Thoracic aorta (tissue), 2 donors: ENCODE measurements around the gene MAPK10. TPM values are rescaled to one million over a fixed set of nuclear protein-coding genes. Genes with fewer than 3 reads are reported as not detected.

ENCODE experiments used
- ATAC-seq: fragments of 150-250 bp; one replicate; pipeline ENCODE4 v1.8.0; 2017; ENCODE audit warnings: low read depth; ENCODE audit not compliant: insufficient number of reproducible peaks, low FRiP score
- DNase-seq: peaks from one replicate; pipeline ENCODE4 v3.0.0-alpha.2; 2020; ENCODE audit warnings: low spot score
- H3K27ac ChIP-seq, 2 donors: fragments of 200-600 bp; sonication (generic); 1 replicate in 1 of 2; 2 replicates in 1 of 2; pipeline ENCODE4 v1.5.1; 2016; ENCODE audit warnings: mild to moderate bottlenecking in 2 of 2, moderate library complexity in 2 of 2
- H3K27me3 ChIP-seq: fragments of 200-600 bp; sonication (generic); replicated peaks from 2 replicates; pipeline ENCODE4 v1.6.0; 2016; ENCODE audit warnings: mild to moderate bottlenecking; ENCODE audit not compliant: insufficient read depth
- H3K36me3 ChIP-seq: fragments of 200-600 bp; sonication (generic); one replicate; pipeline ENCODE4 v1.5.1; 2016
- H3K4me1 ChIP-seq, 2 donors: fragments of 200-600 bp; sonication (generic); 1 replicate in 1 of 2; 2 replicates in 1 of 2; pipeline versions ENCODE4 v1.5.1 to v1.6.0; 2016; ENCODE audit warnings: low read depth in 2 of 2, mild to moderate bottlenecking in 1 of 2; ENCODE audit not compliant: control insufficient read depth in 1 of 2
- H3K4me3 ChIP-seq: fragments of 200-600 bp; sonication (generic); 2 replicates; pipeline ENCODE4 v1.5.1; 2016; ENCODE audit warnings: mild to moderate bottlenecking
- H3K9me3 ChIP-seq: fragments of 200-600 bp; sonication (generic); 2 replicates; pipeline ENCODE4 v1.5.1; 2016
- CTCF ChIP-seq: fragments of 200-600 bp; sonication (generic); IDR thresholded peaks from one replicate; pipeline ENCODE4 v1.5.1; 2019; ENCODE audit warnings: antibody characterized with exemption
- total RNA-seq, 2 donors: library from RNA; depleted of rRNA; stranded (reverse); fragments of >200 nt; gene quantifications; one replicate each; pipeline versions ENCODE4 v1.1.0 to v1.2.3, GENCODE V29; 2016

MAPK10 gene
- total RNA-seq, 2 donors from 2014 or later = 28.8 to 44.7 TPM

- Histone ChIP-seq H3K27ac (no peak overlapping the region), H3K36me3 (no peaks in the 10 kb centered on the region), H3K9me3 (no peaks in the 10 kb centered on the region), H3K4me1 (peaks cover 4 to 9% of the 10 kb centered on the region in 2 donors), H3K27me3 (no peaks in the 10 kb centered on the region), H3K4me3 (no peak overlapping the region)
- DNase-seq = no peak
- no peak for ATAC-seq
- no peak for TF ChIP-seq CTCF
These were observed 406.2 kb downstream of the MAPK10 start for GRCh38 chr4:85953651-85954018.

- H3K36me3 ChIP-seq = no peaks in the 10 kb centered on the region
- ATAC-seq = no peak
- peaks cover 4 to 9% of the 10 kb centered on the region in 2 donors for H3K4me1 ChIP-seq
- H3K9me3 ChIP-seq = no peaks in the 10 kb centered on the region
- no peak for DNase-seq
- no peak overlapping the region for H3K27ac ChIP-seq
- no peak overlapping the region for H3K4me3 ChIP-seq
- no peak for TF ChIP-seq CTCF
- H3K27me3 ChIP-seq = no peaks in the 10 kb centered on the region
These were observed 406.7 kb downstream of the MAPK10 start for GRCh38 chr4:85952972-85953650.

GRCh38 chr4:85952528-85952927 is 407.3 kb downstream of the MAPK10 start:
- peaks cover 4 to 9% of the 10 kb centered on the region in 2 donors for H3K4me1 ChIP-seq

GRCh38 chr4:85951099-85951498 is 408.8 kb downstream of the MAPK10 start:
- peaks cover 4 to 9% of the 10 kb centered on the region in 2 donors for H3K4me1 ChIP-seq
- no peak for TF ChIP-seq CTCF
- no peak overlapping the region for H3K27ac ChIP-seq
- no peak for DNase-seq
- no peaks in the 10 kb centered on the region for H3K27me3 ChIP-seq
- ATAC-seq = no peak
- H3K9me3 ChIP-seq = no peaks in the 10 kb centered on the region
- H3K4me3 ChIP-seq = no peak overlapping the region
- no peaks in the 10 kb centered on the region for H3K36me3 ChIP-seq

More at GRCh38 chr4:85952528-85952927, 407.3 kb downstream of the MAPK10 start:
- Histone ChIP-seq H3K36me3 (no peaks in the 10 kb centered on the region), H3K4me3 (no peak overlapping the region), H3K27ac (no peak overlapping the region), H3K9me3 (no peaks in the 10 kb centered on the region), H3K27me3 (no peaks in the 10 kb centered on the region)
- ATAC-seq (no peak), DNase-seq (no peak)
- TF ChIP-seq CTCF = no peak

- ATAC-seq (no peak), DNase-seq (no peak)
- no peaks in the 10 kb centered on the region for H3K4me1 ChIP-seq
- H3K4me3 ChIP-seq = no peak overlapping the region
- no peaks in the 10 kb centered on the region for H3K36me3 ChIP-seq
- no peaks in the 10 kb centered on the region for H3K27me3 ChIP-seq
- H3K27ac ChIP-seq = no peak overlapping the region
- no peaks in the 10 kb centered on the region for H3K9me3 ChIP-seq
- no peak for TF ChIP-seq CTCF
These were observed 413.0 kb downstream of the MAPK10 start for GRCh38 chr4:85946821-85947220.
